Right lobe of liver (tissue), 4 donors: ENCODE data around the gene CALML5.

ENCODE experiments used
- CTCF ChIP-seq, 4 donors: fragments of 200-600 bp in 3 of 4; fragments of 450-650 bp in 1 of 4; IDR thresholded peaks; one replicate each; pipeline versions ENCODE4 v1.5.1 to v1.8.0; 2016 to 2022; ENCODE audit warnings: antibody characterized with exemption in 4 of 4, mild to moderate bottlenecking in 2 of 4
- POLR2A ChIP-seq: fragments of 450-650 bp; IDR thresholded peaks from one replicate; pipeline ENCODE4 v1.6.1; 2017; ENCODE audit warnings: antibody characterized with exemption, mild to moderate bottlenecking
- donor health status: DM: no; HTN: no; CAD: no.
- donor health status: DM: no; HTN: no; CAD: no.
- donor health status: DM: no; HTN: yes; CAD: no.

GRCh38 chr10:5544216-5544805 is 44.9 kb upstream of the CALML5 start:
- TF ChIP-seq CTCF (IDR thresholded peaks at IDR 0.05) (no peak), POLR2A (no peak)
